Measurements from ENCODE around the gene MSLN.

MSLN gene

DNA sequence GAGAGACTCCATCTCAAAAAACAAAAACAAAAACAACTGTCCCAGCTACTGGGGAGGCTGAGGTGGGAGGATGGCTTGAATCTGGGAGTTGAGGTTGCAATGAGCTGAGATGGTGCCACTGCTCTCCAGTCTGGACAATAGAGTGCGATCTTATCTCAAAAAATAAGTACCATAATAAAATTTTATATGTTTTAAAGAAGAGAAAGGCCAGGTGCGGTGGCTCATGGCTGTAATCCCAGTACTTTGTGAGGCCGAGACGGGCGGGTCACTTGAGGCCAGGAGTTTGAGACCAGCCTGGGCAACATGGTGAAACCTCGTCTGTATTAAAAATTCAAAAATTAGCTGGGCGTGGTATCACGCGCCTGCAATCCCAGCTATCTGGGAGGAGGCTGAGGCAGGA is 16.3 kb downstream of the MSLN start:
- DNase-seq (ENCODE audit: low spot score) = no peak

- DNase-seq (ENCODE audit: low spot score) = no peak
These were observed 17.3 kb downstream of the MSLN start for GRCh38 chr16:777826-778225.

- no peak for DNase-seq (ENCODE audit: low spot score)
These were observed 17.9 kb downstream of the MSLN start for GRCh38 chr16:778447-778846.

DNA sequence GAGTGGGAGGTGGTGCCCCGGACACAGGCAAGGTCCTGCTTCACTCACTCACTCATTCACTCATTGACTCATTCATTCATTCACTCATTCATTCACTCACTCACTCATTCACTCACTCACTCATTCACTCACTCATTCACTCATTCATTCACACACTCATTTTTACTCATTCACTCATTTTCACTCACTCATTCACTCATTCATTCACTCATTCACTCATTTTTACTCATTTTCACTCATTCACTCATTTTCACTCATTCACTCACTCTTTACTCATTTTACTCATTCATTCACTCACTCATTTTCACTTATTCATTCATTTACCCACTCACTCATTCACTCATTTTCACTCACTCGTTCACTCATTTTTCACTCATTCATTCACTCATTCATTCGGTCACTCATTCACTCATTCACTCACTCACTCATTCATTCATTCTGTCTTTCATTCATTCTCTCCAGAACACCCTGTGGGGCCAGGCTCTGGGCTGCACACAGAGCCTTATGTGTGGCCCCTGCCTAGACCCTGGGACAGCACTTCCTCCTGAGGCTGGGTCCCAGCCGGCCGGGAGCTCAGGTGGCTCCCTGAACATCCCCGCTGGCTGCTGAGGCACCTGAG is 18.5 kb downstream of the MSLN start:
- no peak for DNase-seq (ENCODE audit: low spot score)

GRCh38 chr16:779561-779960 is 19.0 kb downstream of the MSLN start:
- no peak for DNase-seq (ENCODE audit: low spot score)

DNA sequence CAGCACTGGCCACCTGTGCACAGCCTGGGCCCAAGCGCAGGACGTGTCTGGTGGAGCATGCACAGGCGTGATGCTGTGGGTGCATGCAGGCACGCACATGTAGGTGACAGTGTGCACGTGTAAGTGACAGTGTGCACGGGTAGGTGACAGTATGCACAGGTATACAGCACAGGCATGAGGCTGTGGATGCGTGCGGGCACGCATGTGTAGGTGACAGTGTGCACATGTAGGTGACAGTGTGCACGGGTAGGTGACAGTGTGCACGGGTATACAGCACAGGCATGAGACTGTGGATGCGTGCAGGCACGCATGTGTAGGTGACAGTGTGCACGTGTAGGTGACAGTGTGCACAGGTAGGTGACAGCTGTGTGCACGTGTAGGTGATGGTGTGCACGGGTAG is 19.8 kb downstream of the MSLN start:
- DNase-seq (ENCODE audit: low spot score) = no peak

DNA sequence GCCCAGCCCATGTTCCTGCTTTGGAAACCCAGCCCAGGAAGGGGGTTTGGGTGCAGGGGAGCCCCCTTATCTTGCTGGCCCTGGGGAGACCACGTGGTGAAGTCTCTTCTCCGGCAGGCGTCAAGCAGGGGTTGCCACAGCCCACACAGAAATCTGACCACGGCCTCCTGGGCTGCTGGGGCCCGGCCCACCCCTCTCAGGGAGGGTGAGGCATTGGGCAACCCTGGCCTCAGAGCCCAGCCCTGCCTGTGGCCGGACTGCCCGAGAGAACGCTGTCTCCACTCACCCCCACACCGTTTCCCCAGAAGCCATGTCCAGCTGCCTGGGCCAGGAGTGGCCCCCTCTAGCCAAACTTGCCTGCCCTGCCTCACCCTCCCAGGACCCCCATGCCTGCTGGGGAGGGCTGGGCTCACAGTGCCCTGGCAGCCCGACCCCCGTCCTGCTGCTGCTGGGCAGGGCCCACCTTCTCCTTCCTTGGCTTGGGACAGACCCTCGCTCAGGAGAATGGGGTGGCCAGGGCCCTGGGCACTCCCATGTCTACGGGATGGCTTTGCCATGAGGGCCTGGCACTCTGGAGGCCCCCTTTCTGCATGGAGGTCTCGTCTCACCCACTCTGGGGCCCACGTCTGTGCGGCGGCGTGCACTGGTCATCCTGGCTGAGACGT is 20.9 kb downstream of the MSLN start:
- DNase-seq (ENCODE audit: low spot score) = no peak

GRCh38 chr16:782258-782657 is 21.7 kb downstream of the MSLN start:
- no peak for DNase-seq (ENCODE audit: low spot score)

DNA sequence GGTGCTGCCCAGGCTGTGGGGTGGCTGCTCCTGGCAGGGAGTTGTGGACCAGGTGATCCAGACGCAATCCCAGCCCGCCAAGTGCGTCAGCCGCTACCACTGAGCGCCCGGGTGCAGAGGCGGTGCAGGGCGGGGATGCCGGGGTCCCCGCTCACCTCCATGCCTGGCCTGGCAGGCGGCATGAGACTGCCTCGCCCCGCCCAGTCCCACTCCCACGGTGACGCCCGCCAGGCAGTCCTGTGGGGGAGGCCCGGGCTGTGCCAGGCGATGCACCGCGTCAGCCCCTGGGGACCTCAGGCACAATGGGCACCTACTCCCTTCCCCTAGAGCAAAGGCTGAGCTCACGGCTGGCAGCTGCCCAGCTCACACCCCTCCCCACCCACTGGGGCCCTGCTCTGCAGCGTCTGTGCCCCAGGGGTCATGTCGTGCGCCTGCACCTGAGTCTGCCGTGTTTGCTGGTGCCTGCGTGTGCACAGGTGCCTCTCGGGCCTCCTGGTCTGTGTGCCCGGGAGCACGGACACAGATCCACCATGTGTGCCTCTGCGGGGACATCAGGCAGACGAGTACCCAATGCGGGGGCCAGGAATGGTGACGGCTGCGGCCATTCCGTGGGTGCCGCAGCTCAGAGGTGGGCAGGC is 22.4 kb downstream of the MSLN start:
- no peak for DNase-seq (ENCODE audit: low spot score)

GRCh38 chr16:783404-784161 is 23.0 kb downstream of the MSLN start:
- no peak for DNase-seq (ENCODE audit: low spot score)

DNA sequence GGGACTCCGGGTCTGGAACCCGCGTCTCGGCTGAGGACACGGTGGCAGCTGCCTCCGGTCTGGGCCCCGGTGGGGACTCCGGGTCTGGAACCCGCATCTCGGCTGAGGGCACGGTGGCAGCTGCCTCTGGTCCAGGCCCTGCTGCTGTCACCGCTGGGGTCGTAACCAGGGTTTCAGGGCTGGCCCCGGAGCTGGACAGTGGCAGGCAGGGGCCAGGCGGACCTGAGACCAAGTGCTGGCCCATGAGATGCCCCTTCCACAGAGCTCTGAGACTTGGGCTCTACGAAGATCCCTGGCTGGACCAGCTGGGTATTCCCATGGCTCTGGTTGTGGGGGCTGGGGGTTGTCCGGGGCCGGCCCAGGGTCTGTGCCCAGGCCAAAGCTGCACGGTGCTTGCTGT is 23.9 kb downstream of the MSLN start:
- DNase-seq (ENCODE audit: low spot score) = no peak

DNA sequence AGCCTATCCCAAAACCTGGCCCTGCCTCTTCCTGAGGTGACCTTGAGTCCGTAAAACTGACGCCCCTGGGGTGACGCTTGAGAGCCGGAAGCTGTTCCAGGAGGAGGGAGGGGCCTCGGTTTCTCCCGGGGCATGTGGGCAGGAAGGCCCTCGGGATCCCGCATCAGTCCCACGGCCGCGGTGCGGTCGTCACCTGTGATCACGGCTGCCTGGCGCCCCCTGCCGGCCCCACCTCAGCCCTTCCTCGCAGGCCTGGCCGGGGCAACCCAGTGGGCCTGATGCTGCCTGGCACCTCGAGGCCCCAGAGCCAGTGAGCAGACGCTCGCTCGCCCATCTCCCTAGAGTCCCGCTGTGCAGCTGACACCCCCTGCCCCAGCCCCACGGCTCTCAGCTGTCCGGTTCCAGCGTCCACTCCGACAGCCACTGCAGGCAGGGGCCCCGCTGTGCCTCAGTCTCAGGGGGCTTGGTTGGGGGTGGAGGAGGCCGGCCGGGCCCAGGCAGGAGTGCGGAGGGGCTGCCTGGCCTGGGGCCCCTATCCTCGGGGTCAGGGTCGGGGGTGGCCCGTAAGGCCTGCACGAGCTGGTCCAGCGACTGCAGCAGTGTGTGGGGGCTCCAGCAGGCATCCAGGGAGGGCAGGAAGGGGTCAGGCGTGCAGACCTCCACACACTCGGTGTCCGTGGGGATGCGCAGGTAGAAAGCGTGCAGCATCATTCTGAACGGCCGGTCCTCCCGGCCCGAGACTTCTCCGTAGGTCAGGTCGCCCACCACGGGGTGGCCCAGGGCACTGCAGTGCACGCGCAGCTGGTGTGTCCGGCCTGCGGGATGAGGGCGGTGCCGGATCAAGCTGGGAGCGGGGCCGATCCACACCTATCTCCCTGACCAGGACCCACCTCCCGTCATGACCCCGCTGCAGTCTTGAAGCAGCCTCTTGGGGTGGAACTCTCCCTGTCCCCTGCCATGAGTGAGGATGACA is 25.3 kb downstream of the MSLN start:
- DNase-seq (ENCODE audit: low spot score) = peak; percentile 82

DNA sequence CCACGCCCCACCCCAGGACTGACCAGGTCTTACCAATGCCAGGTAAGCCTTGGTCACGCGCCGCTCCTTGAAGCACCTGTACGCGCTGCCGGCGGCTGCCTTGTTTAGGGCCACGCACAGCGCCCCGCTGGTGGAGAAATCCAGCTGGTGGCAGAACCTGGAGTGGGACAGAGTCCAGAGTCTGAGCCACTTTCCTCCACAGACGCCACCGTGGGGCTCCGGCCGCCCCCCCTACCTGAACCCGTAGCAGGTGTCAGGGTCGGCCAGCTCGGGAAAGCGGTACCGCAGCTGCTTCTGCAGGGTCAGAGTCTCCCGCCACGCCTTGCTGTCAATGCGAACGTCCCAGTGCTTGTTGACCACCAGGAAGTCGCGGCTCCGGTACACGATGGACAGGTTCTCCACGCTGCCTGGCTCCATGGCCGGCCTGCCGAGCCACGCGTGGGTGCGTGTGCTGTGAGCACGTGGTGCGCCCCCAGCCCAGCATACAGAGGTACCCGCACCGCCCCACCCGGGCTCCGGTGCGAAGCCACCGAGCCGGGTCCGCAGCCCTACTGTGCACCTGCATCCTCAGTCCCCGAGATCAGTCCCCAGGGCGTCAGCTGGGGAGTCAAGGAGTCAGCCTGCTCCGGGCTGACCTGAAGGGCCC is 26.9 kb downstream of the MSLN start:
- no peak for DNase-seq (ENCODE audit: low spot score)

DNA sequence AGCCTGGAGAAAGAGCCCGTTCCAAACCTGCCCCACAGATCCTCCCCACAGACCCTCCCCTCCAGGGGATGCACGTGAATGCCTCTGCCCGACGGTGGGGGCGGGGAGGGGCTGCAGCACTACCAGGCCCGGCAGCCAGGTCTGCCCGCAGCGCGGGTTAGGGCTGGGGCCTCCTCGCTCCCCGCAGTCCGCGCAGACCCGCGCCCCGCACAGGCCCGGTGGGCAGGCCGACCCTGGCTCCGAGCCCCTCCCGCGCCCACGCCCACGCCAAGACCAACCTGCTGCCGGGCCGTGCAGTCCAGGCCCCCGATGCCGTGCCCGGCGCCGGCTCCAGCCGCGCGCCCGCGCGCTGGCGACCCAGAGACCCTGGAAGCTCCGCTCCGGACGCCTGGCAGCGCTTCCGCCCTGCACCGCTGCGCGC is 27.5 kb downstream of the MSLN start, which contains the start of gene RPUSD1:
RPUSD1 (minus strand) TSS at position 404 of the 421 bp plus-strand sequence. CDS start 644 bp downstream, outside the sequence.
- DNase-seq (ENCODE audit: low spot score) = no peak

- DNase-seq (ENCODE audit: low spot score) = peak; percentile 100
These were observed 28.0 kb downstream of the MSLN start, which contains the start of gene CHTF18 for GRCh38 chr16:788399-789126. Gene CHTF18, plus strand, starts transcription at chr16:788620. Its CDS starts 65 bp downstream, at chr16:788685.

GRCh38 chr16:789191-789850 is 28.8 kb downstream of the MSLN start:
- no peak for DNase-seq (ENCODE audit: low spot score)

GRCh38 chr16:790086-790485 is 29.6 kb downstream of the MSLN start:
- DNase-seq (ENCODE audit: low spot score) = no peak

- no peak for DNase-seq (ENCODE audit: low spot score)
These were observed 30.6 kb downstream of the MSLN start for GRCh38 chr16:791131-791530.

GRCh38 chr16:792221-792995 is 31.9 kb downstream of the MSLN start:
- DNase-seq (ENCODE audit: low spot score) = no peak

Measured in AG08396 (cell line).